Aorta (tissue), 5 donors: ENCODE measurements around the gene C2CD2. TPM values are rescaled to one million over a fixed set of nuclear protein-coding genes. Genes with fewer than 3 reads are reported as not detected.
"Not testable (repeated sequence)": the region's sequence is repeated elsewhere in the genome, so short reads cannot be mapped to it uniquely, and the experiment has no call there.

ENCODE experiments used
- ATAC-seq: fragments of 200-7000 bp; cut with Tn5 transposase; one replicate; pipeline ENCODE4 v1.9.1; 2022; ENCODE audit warnings: moderate library complexity; ENCODE audit not compliant: low FRiP score
- DNase-seq, 2 donors: peaks; one replicate each; pipeline ENCODE4 v3.0.0-alpha.2; 2020
- H3K27ac ChIP-seq, 2 donors: one replicate each; pipeline ENCODE4 v1.5.1; 2013; ENCODE audit warnings: low read length in 2 of 2, mild to moderate bottlenecking in 2 of 2, moderate library complexity in 2 of 2, control low read depth in 1 of 2, inconsistent platforms in 1 of 2, low read depth in 1 of 2
- H3K27me3 ChIP-seq, 2 donors: one replicate each; pipeline ENCODE4 v1.6.1; 2013; ENCODE audit warnings: control low read depth in 1 of 2, low read length in 1 of 2, mild to moderate bottlenecking in 1 of 2, moderate library complexity in 1 of 2; ENCODE audit not compliant: insufficient read depth in 2 of 2, control insufficient read depth in 1 of 2
- H3K36me3 ChIP-seq, 2 donors: one replicate each; pipeline ENCODE4 v1.6.1; 2013; ENCODE audit warnings: control low read depth in 1 of 2, low read length in 1 of 2, mild to moderate bottlenecking in 1 of 2; ENCODE audit not compliant: insufficient read depth in 2 of 2, control insufficient read depth in 1 of 2
- H3K4me1 ChIP-seq, 2 donors: one replicate each; pipeline ENCODE4 v1.6.1; 2013; ENCODE audit warnings: low read length in 2 of 2, control low read depth in 1 of 2, mild to moderate bottlenecking in 1 of 2, moderate library complexity in 1 of 2; ENCODE audit not compliant: insufficient read depth in 2 of 2, control insufficient read depth in 1 of 2
- H3K4me3 ChIP-seq, 2 donors: one replicate each; pipeline ENCODE4 v1.5.1; 2013; ENCODE audit warnings: low read length in 2 of 2, control low read depth in 1 of 2, mild to moderate bottlenecking in 1 of 2
- H3K9me3 ChIP-seq: one replicate; pipeline ENCODE4 v1.6.1; 2013; ENCODE audit warnings: mild to moderate bottlenecking, low read length; ENCODE audit not compliant: control insufficient read depth
- WGBS, 2 donors: extraction: QIAGEN DNeasy Blood & Tissue Kit; methylation state at CpG; one replicate each; pipeline ENCODE4 v1.1.7; 2013; 5-methylcytosine and 5-hydroxymethylcytosine counted together
- intact Hi-C, 2 donors: fragments of 100-400 bp; cut with DNase I; formaldehyde crosslinking; loops; one replicate each; pipeline versions ENCODE4 v1.14.2 to v1.15.0; 2022
- polyA plus RNA-seq, 2 donors: library from polyadenylated mRNA; stranded (reverse); fragments of 200-250 nt; gene quantifications; one replicate each; pipeline ENCODE4 v1.2.3, GENCODE V29; 2013
- total RNA-seq, 2 donors: library from RNA; stranded (reverse); fragmentation: NEBNext Ultra II Directional; extraction: Animal tissue kit (Norgen Biotek cat#: 25700); gene quantifications; one replicate each; pipeline ENCODE4 v1.2.1, GENCODE V29; 2021
- donor health status: healthy with polysubstance abuse.
- donor health status: Bipolar disorder and iron deficiency.
- donor health status: DM: no; HTN: no; CAD: no.
- donor health status: DM: no; HTN: no; CAD: no.
- donor health status: DM: yes; HTN: yes; CAD: no.

The C2CD2 gene
- total and polyA plus RNA-seq, 4 donors, result 25.5 to 59.8 (median 47.8) TPM

- no peak overlapping the region for H3K4me3 ChIP-seq
- no peak overlapping the region for H3K27ac ChIP-seq
- H3K36me3 ChIP-seq, result no peaks in the 10 kb centered on the region
- intact Hi-C loops, result no loop called here
- ATAC-seq (no peak), DNase-seq (no peak)
- no peaks in the 10 kb centered on the region for H3K4me1 ChIP-seq
- WGBS, 2 donors, result 67 to 74% methylated on average over 8 of the region's 8 CpGs
- H3K9me3 ChIP-seq, result no peaks in the 10 kb centered on the region
- no peaks in the 10 kb centered on the region for H3K27me3 ChIP-seq
Measured at GRCh38 chr21:41964171-41964570, 10.4 kb upstream of the C2CD2 start.

DNA sequence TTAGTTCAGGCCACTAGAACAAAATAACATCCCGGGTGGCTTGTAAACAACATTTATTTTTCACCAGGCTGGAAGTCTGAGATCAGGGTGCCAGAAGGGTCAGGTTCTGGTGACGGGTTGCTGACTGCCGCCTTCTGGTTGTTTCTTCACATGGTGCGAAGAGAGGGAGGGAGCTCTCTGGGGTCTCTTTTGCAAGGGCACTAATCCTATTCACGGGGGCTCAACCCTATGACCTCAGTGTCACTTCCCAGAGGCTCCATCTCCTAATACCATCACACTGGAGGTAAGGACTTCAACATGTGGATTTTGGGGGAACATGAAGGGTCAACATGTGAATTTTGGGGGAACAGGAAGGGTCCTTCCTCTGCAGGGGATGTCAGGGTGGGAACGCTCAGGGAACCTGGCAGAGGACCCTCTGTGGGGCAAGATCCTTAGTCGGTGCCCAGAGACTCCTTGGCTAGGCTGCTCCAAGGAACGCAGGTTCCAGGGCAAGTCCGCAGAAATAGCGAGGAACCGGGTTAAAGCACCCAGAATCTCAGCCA, 8.7 kb upstream of the C2CD2 start:
- DNase-seq, result no peak
- H3K9me3 ChIP-seq, result no peaks in the 10 kb centered on the region
- intact Hi-C loops, result no loop called here
- ATAC-seq, result no peak
- H3K27ac ChIP-seq, result no peak overlapping the region
- no peaks in the 10 kb centered on the region for H3K27me3 ChIP-seq
- no peaks in the 10 kb centered on the region for H3K4me1 ChIP-seq
- 79 to 87% methylated on average over 11 of the region's 11 CpGs for WGBS, 2 donors
- no peak overlapping the region for H3K4me3 ChIP-seq
- no peaks in the 10 kb centered on the region for H3K36me3 ChIP-seq

GRCh38 chr21:41961753-41962152, 7.9 kb upstream of the C2CD2 start:
- intact Hi-C loops, result no loop called here
- Histone ChIP-seq H3K36me3 (no peaks in the 10 kb centered on the region), H3K27ac (no peak overlapping the region), H3K27me3 (no peaks in the 10 kb centered on the region), H3K4me3 (no peak overlapping the region), H3K9me3 (no peaks in the 10 kb centered on the region), H3K4me1 (no peaks in the 10 kb centered on the region)
- ATAC-seq (no peak), DNase-seq (no peak)
- 79 to 86% methylated on average over 8 of the region's 8 CpGs for WGBS, 2 donors

- Histone ChIP-seq H3K9me3 (no peaks in the 10 kb centered on the region), H3K27me3 (no peaks in the 10 kb centered on the region), H3K27ac (no peak overlapping the region), H3K4me3 (no peak overlapping the region), H3K4me1 (no peaks in the 10 kb centered on the region), H3K36me3 (no peaks in the 10 kb centered on the region)
- no peak for DNase-seq
- WGBS, 2 donors, result 90 to 91% methylated on average over 14 of the region's 14 CpGs
- ATAC-seq, result no peak
- intact Hi-C loops, result no loop called here
Measured at GRCh38 chr21:41961282-41961701, 7.5 kb upstream of the C2CD2 start.

- 89 to 93% methylated on average over 8 of the region's 8 CpGs for WGBS, 2 donors
- intact Hi-C loops, result no loop called here
- no peaks in the 10 kb centered on the region for H3K9me3 ChIP-seq
- H3K27ac ChIP-seq, result no peak overlapping the region
- DNase-seq (no peak), ATAC-seq (no peak)
- H3K36me3 ChIP-seq, result no peaks in the 10 kb centered on the region
- H3K4me1 ChIP-seq, result no peaks in the 10 kb centered on the region
- H3K27me3 ChIP-seq, result no peaks in the 10 kb centered on the region
- H3K4me3 ChIP-seq, result no peak overlapping the region
Measured at GRCh38 chr21:41960386-41960785, 6.6 kb upstream of the C2CD2 start.

DNA sequence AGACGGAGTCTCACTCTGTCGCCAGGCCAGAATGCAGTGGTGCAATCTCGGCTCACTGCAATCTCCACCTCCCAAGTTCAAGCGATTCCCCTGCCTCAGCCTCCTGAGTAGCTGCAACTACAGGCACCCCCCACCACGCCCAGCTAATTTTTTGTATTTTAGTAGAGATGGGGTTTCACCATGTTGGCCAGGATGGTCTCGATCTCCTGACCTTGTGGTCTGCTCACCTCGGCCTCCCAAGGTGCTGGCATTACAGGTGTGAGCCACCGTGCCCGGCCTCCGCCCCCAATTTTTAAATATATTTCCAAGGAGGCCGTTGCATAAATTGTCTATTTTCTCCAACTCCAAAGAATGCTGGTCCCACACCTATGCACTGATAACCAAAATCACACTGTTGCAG, 5.9 kb upstream of the C2CD2 start:
- not testable (repeated sequence) for H3K27ac ChIP-seq, ATAC-seq, H3K9me3 ChIP-seq, H3K36me3 ChIP-seq, H3K4me1 ChIP-seq, H3K4me3 ChIP-seq, H3K27me3 ChIP-seq, DNase-seq
- 86 to 88% methylated on average over 11 of the region's 11 CpGs for WGBS, 2 donors
- intact Hi-C loops, result loop anchor here in 1 of 2 donors (2.0 to 5.0 kb wide), 2 partner anchors 88 to 137 kb away; no protein-coding TSS in a partner anchor

DNA sequence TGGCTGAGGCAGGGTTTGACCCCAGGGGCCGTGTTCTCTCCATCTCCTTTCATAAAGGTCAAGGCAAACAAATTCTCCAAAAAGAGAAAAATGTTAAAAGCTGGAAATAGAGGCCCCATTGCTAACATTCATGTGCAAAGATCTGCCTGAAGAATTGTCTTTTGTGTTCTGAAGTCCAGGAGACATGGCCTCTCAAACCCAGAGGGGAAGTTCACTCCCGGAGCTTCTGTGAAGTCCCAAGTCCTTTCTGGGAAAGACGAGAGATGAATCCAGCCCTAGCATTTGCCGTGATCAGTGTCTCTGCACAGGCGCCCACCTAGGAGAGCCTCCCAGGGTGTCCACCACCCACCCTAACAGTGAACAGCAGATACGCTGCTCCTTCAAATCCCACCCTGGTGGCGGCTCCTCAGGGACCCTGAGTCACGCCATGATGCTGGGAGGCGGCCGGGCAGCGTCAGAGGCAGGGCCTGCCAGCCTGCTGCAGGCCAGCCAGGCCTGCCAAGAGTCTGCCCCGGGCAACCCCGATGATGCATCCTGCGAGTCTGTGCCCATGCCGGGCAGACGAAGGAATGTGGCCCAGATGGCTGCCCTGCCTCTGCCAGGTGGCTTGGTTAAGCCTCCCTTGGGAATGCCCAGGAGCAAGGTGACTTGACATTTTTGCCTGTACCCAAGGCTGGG, 5.2 kb upstream of the C2CD2 start:
- peak overlapping the region; percentile 51 to 78 for H3K27ac ChIP-seq
- intact Hi-C loops, result loop anchor here in 1 of 2 donors (2.0 to 5.0 kb wide), 2 partner anchors 88 to 138 kb away; no protein-coding TSS in a partner anchor
- H3K36me3 ChIP-seq, result no peaks in the 10 kb centered on the region
- H3K4me3 ChIP-seq, result no peak overlapping the region
- DNase-seq (peak; percentile 89 to 94), ATAC-seq (peak; percentile 68)
- no peaks in the 10 kb centered on the region for H3K27me3 ChIP-seq
- no peaks in the 10 kb centered on the region for H3K4me1 ChIP-seq
- WGBS, 2 donors, result 16 to 20% methylated on average over 16 of the region's 16 CpGs
- H3K9me3 ChIP-seq, result no peaks in the 10 kb centered on the region

DNA sequence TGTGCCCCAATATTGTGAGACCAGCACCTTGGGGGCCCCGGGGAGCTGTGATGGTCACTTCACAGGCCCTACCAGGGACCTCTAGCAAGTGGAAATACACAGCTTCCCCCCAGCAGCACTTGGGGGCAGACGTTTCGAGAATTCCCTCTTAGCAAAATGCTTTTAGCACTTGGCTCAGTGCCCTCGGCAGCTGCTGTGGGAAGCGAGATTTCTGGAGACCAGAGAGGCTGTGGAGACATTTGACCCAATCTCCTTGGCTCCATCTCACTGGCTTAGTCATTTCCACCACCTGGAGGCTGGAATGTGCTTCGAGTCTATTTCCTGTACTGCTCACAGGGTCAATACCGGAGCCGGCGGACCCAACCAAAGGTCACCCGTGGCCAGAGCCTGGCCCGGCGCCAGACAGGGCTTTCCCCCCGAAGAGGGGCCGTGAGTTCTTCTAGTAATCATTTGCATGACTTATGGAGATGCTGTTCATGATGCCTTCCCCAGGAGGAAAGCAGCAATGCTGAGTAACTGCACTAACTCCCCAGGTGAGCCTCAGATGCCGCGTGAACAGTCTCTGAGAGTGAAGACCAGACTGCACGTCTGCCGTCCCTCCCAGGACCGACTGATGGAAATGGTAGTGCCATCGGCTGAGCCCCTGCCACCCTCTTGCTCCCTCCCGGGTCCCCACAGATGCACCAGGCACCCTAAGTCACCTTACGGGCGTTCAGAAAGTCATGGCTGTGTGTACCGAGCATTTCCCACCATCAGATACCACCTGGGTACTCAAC, 4.4 kb upstream of the C2CD2 start:
- WGBS, 2 donors, result 40 to 41% methylated on average over 24 of the region's 24 CpGs
- Histone ChIP-seq H3K36me3 (no peaks in the 10 kb centered on the region), H3K27me3 (no peaks in the 10 kb centered on the region), H3K4me1 (no peaks in the 10 kb centered on the region), H3K27ac (peak overlapping the region; percentile 51 to 78), H3K4me3 (no peak overlapping the region), H3K9me3 (no peaks in the 10 kb centered on the region)
- ATAC-seq (peak; percentile 37), DNase-seq (peak; percentile 87 to 90)
- intact Hi-C loops, result loop anchor here in 1 of 2 donors (2.0 to 5.0 kb wide), 2 partner anchors 89 to 139 kb away; no protein-coding TSS in a partner anchor
